T-helper 17 cell (primary cell): Measurements from ENCODE around the gene PDE9A. TPM values are rescaled to one million over a fixed set of nuclear protein-coding genes. Genes with fewer than 3 reads are reported as not detected.
A peak's percentile ranks its signal among the peaks of the same experiment; 100 is the strongest.
"Not testable (repeated sequence)": the region's sequence is repeated elsewhere in the genome, so short reads cannot be mapped to it uniquely, and the experiment has no call there.

Experiments
- ATAC-seq: fragments of 150-1000 bp; cut with Tn5 transposase; 2 replicates; pipeline ENCODE4 v1.10.0; 2021; ENCODE audit warnings: mild to moderate bottlenecking, moderate library complexity
- DNase-seq, 3 donors: peaks; one replicate each; pipeline versions ENCODE4 v3.0.0 to v3.0.0-alpha.2; 2020 to 2021
- H3K9me3 ChIP-seq: one replicate; pipeline ENCODE4 v1.7.0; 2013; ENCODE audit warnings: low read length, mild to moderate bottlenecking; ENCODE audit not compliant: control insufficient read depth, poor library complexity, severe bottlenecking
- H3K27ac Mint-ChIP-seq: one replicate; pipeline ENCODE4 v1.8.0; 2022; ENCODE audit warnings: mild to moderate bottlenecking, moderate library complexity, mixed read lengths
- H3K27me3 Mint-ChIP-seq: one replicate; pipeline ENCODE4 v1.8.0; 2022; ENCODE audit warnings: mixed read lengths
- H3K36me3 Mint-ChIP-seq: one replicate; pipeline ENCODE4 v1.8.0; 2022; ENCODE audit warnings: low read depth, mixed read lengths
- H3K4me1 Mint-ChIP-seq: one replicate; pipeline ENCODE4 v1.8.0; 2022; ENCODE audit warnings: mild to moderate bottlenecking, mixed read lengths
- H3K4me3 Mint-ChIP-seq: one replicate; pipeline ENCODE4 v1.8.0; 2022; ENCODE audit warnings: mild to moderate bottlenecking, moderate library complexity, mixed read lengths
- total RNA-seq, 4 donors: library from RNA in 2 of 4; stranded (reverse) in 2 of 4; gene quantifications; one replicate each; pipeline ENCODE4 v1.2.3 and lab custom pipeline; 2022 to 2026

PDE9A gene
- total RNA-seq, 2 donors from 2014 or later, result 4.9 to 6.6 TPM

GRCh38 chr21:42704861-42705260 lies 51.4 kb downstream of the PDE9A start:
- ATAC-seq, result no peak
- Mint-ChIP-seq H3K4me1 (peaks cover 2% of the 10 kb centered on the region), H3K36me3 (peaks cover 7% of the 10 kb centered on the region), H3K4me3 (no peak overlapping the region), H3K27me3 (no peaks in the 10 kb centered on the region), H3K27ac (no peak overlapping the region)
- H3K9me3 ChIP-seq, result no peaks in the 10 kb centered on the region
- no peak for DNase-seq

GRCh38 chr21:42705346-42705745 lies 51.9 kb downstream of the PDE9A start:
- no peak for ATAC-seq
- H3K9me3 ChIP-seq, result no peaks in the 10 kb centered on the region
- Mint-ChIP-seq H3K4me3 (no peak overlapping the region), H3K27ac (no peak overlapping the region), H3K4me1 (peaks cover 2% of the 10 kb centered on the region), H3K36me3 (peaks cover 7% of the 10 kb centered on the region), H3K27me3 (no peaks in the 10 kb centered on the region)
- DNase-seq, result no peak

DNA sequence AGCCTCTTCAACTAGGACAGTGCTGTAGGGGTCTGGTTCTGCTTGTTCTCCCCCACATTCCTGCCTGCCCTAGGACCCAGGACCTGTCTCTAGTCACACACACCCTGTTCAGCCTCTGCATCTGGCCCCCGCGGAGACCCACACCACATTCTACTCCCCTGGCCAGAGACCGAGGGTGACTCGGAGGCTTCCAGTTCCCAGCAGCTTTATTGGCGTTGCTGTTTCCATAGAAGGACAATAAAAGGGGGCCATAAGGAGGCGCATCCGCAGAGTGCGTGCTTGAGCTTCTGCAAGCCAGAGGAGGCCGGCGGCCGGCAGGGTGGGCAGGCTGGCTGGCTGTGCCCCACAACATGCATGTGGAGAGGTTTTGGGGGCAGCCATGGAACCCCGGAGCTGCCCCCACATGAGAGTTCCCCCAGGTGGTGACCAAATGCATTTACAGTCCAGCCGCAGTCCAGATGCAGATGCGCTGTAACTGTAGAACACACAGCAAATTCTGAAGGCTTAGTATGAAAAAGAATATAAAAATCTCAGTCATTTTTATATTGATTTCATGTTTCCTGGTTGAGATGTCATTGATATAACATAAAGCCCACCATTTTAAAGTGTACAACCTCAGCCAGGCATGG lies 52.4 kb downstream of the PDE9A start:
- DNase-seq (no peak), ATAC-seq (no peak)
- Mint-ChIP-seq H3K4me1 (peaks cover 2% of the 10 kb centered on the region), H3K4me3 (no peak overlapping the region), H3K27me3 (no peaks in the 10 kb centered on the region), H3K36me3 (peaks cover 7% of the 10 kb centered on the region), H3K27ac (no peak overlapping the region)
- H3K9me3 ChIP-seq, result no peaks in the 10 kb centered on the region

DNA sequence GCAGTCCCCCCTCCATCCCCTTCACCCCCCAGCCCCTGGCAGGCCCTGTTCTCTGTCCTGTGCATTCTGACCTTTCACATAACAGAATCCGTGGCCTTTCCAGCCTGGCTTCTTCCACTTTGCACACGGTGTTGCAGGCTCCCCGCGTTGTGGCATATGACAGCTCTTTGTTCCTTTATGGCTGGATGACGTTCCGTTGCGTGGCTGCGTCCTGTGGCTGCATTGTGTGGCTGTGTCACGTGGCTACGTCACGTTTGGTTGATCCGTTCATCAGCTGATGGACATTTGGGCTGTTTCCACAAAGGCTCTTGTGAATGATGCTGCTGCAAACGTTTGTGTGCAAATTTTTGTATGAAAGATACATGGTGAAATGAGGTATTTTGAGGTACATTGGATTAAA lies 53.3 kb downstream of the PDE9A start:
- DNase-seq (no peak), ATAC-seq (no peak)
- H3K36me3 Mint-ChIP-seq, result peaks cover 7% of the 10 kb centered on the region
- no peaks in the 10 kb centered on the region for H3K27me3 Mint-ChIP-seq
- no peaks in the 10 kb centered on the region for H3K9me3 ChIP-seq
- H3K4me1 Mint-ChIP-seq, result peaks cover 2% of the 10 kb centered on the region
- H3K27ac Mint-ChIP-seq, result no peak overlapping the region
- no peak overlapping the region for H3K4me3 Mint-ChIP-seq

GRCh38 chr21:42707207-42707830 lies 53.9 kb downstream of the PDE9A start:
- Mint-ChIP-seq H3K4me3 (no peak overlapping the region), H3K4me1 (peaks cover 2% of the 10 kb centered on the region), H3K36me3 (peaks cover 7% of the 10 kb centered on the region), H3K27ac (no peak overlapping the region), H3K27me3 (no peaks in the 10 kb centered on the region)
- no peaks in the 10 kb centered on the region for H3K9me3 ChIP-seq
- ATAC-seq (no peak), DNase-seq (no peak)

- no peaks in the 10 kb centered on the region for H3K4me1 Mint-ChIP-seq
- no peak overlapping the region for H3K4me3 Mint-ChIP-seq
- no peaks in the 10 kb centered on the region for H3K9me3 ChIP-seq
- ATAC-seq, result no peak
- peaks cover 4% of the 10 kb centered on the region for H3K36me3 Mint-ChIP-seq
- no peak for DNase-seq
- H3K27me3 Mint-ChIP-seq, result no peaks in the 10 kb centered on the region
- H3K27ac Mint-ChIP-seq, result no peak overlapping the region
These were observed 54.7 kb downstream of the PDE9A start for GRCh38 chr21:42708107-42708506.

- ATAC-seq, H3K36me3 Mint-ChIP-seq, H3K9me3 ChIP-seq, H3K27ac Mint-ChIP-seq, H3K4me3 Mint-ChIP-seq, DNase-seq, H3K4me1 Mint-ChIP-seq, H3K27me3 Mint-ChIP-seq: not testable (repeated sequence)
These were observed 55.5 kb downstream of the PDE9A start for GRCh38 chr21:42708916-42709315.

DNA sequence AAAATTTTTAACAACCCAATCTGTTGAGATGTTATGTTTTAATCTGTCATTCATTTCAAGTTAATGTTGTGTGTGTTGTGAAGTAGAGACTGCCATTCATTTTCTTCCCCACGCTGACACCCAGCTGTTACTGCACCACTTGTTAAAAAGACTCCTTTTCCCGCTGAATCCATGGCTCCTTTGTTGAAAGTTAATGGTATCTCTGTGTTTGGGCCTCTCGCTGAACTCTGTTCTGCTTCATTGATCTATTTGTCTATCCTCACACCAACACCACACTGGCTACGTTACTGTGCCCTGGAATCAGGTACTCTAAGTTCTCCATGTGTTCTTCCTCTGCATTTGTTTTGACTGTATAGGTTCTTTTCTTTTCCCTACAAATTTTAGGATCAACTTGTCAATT lies 58.2 kb downstream of the PDE9A start:
- H3K9me3 ChIP-seq, result no peaks in the 10 kb centered on the region
- Mint-ChIP-seq H3K4me3 (no peak overlapping the region), H3K36me3 (no peaks in the 10 kb centered on the region), H3K27me3 (no peaks in the 10 kb centered on the region), H3K4me1 (no peaks in the 10 kb centered on the region), H3K27ac (peak overlapping the region; percentile 29)
- ATAC-seq (no peak), DNase-seq (no peak)

DNA sequence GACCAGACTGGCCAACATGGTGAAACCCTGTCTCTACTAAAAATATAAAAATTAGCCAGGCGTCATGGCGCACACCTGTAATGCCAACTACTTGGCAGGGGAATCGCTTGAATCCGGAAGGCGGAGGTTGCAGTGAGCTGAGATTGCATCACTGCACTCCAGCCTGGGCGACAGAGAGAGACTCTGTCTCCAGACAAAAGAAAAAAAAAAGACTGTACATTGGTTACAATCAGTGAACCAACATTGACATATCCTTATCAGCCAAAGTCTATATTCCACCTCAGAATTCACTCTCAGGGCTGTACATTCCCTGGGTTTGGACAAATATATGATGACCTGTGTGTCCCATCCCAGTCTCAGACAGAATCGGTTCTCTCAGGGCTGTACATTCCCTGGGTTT lies 62.0 kb downstream of the PDE9A start:
- H3K9me3 ChIP-seq, DNase-seq, H3K4me3 Mint-ChIP-seq, H3K4me1 Mint-ChIP-seq, H3K36me3 Mint-ChIP-seq, ATAC-seq, H3K27me3 Mint-ChIP-seq, H3K27ac Mint-ChIP-seq: not testable (repeated sequence)

GRCh38 chr21:42716074-42716473 lies 62.7 kb downstream of the PDE9A start:
- Mint-ChIP-seq H3K4me1 (no peaks in the 10 kb centered on the region), H3K27ac (no peak overlapping the region), H3K27me3 (no peaks in the 10 kb centered on the region), H3K4me3 (no peak overlapping the region), H3K36me3 (no peaks in the 10 kb centered on the region)
- no peak for ATAC-seq
- DNase-seq, result no peak
- H3K9me3 ChIP-seq, result no peaks in the 10 kb centered on the region

DNA sequence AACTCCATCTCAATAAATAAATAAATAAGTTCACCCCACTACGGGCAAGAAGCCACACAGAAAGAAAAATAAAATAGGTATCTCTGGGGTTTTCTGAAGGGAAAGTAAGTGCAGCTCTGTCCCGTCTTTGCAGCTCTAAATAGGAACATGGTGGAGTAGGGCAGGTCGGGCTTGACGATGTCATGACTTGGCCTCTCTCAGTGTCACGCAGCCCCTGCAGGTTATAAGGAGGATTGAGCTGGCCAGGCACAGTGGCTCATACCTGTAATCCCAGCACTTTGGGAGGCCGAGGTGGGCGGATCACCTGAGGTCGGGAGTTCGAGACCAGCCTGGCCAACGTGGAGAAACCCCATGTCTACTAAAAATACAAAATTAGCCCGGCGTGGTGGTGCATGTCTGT lies 67.1 kb downstream of the PDE9A start:
- H3K27me3 Mint-ChIP-seq, DNase-seq, H3K36me3 Mint-ChIP-seq, ATAC-seq, H3K4me3 Mint-ChIP-seq, H3K9me3 ChIP-seq, H3K27ac Mint-ChIP-seq: not testable (repeated sequence)
- H3K4me1 Mint-ChIP-seq, result peaks cover 15% of the 10 kb centered on the region

GRCh38 chr21:42721341-42721824 lies 68.0 kb downstream of the PDE9A start:
- no peak for ATAC-seq
- peaks cover 15% of the 10 kb centered on the region for H3K4me1 Mint-ChIP-seq
- H3K27ac Mint-ChIP-seq, result no peak overlapping the region
- no peaks in the 10 kb centered on the region for H3K9me3 ChIP-seq
- peaks cover 2% of the 10 kb centered on the region for H3K36me3 Mint-ChIP-seq
- no peaks in the 10 kb centered on the region for H3K27me3 Mint-ChIP-seq
- DNase-seq, result no peak
- no peak overlapping the region for H3K4me3 Mint-ChIP-seq

- Mint-ChIP-seq H3K4me1 (peaks cover 15% of the 10 kb centered on the region), H3K36me3 (peaks cover 2% of the 10 kb centered on the region), H3K27ac (peak overlapping the region; percentile 81), H3K27me3 (no peaks in the 10 kb centered on the region), H3K4me3 (no peak overlapping the region)
- DNase-seq (no peak), ATAC-seq (no peak)
- no peaks in the 10 kb centered on the region for H3K9me3 ChIP-seq
These were observed 68.7 kb downstream of the PDE9A start for GRCh38 chr21:42722153-42722552.
